KMS-11 (cell line): Measurements from ENCODE around the gene NUCB2.
A peak's percentile ranks its signal among the peaks of the same experiment; 100 is the strongest.

Experiments used
- H2AFZ ChIP-seq: fragments of 200-600 bp; sonication (generic); 2 replicates; pipeline ENCODE4 v1.6.1; 2016; ENCODE audit warnings: antibody characterized with exemption, mixed run types, low read depth
- H3K27ac ChIP-seq: fragments of 200-600 bp; sonication (generic); 2 replicates; pipeline ENCODE4 v1.6.1; 2016; ENCODE audit warnings: mild to moderate bottlenecking, mixed run types
- H3K27me3 ChIP-seq: fragments of 200-600 bp; sonication (generic); 2 replicates; pipeline ENCODE4 v1.6.1; 2017; ENCODE audit warnings: mild to moderate bottlenecking, low read depth, mixed run types, moderate library complexity; ENCODE audit not compliant: insufficient read depth
- H3K36me3 ChIP-seq: fragments of 200-600 bp; sonication (generic); 2 replicates; pipeline ENCODE4 v1.6.1; 2017; ENCODE audit warnings: mild to moderate bottlenecking, mixed run types; ENCODE audit not compliant: insufficient read depth
- H3K4me1 ChIP-seq: fragments of 200-600 bp; sonication (generic); 2 replicates; pipeline ENCODE4 v1.6.1; 2016; ENCODE audit warnings: mild to moderate bottlenecking, low read depth, mixed run types; ENCODE audit not compliant: poor library complexity, severe bottlenecking
- H3K4me2 ChIP-seq: fragments of 200-600 bp; sonication (generic); 2 replicates; pipeline ENCODE4 v1.7.0; 2016; ENCODE audit warnings: mild to moderate bottlenecking, mixed run types
- H3K4me3 ChIP-seq: fragments of 200-600 bp; sonication (generic); IDR thresholded peaks from 2 replicates; pipeline ENCODE4 v1.6.1; 2017; ENCODE audit warnings: low read depth, low read length, mixed read lengths; ENCODE audit not compliant: insufficient read depth
- H3K79me2 ChIP-seq: fragments of 200-600 bp; sonication (generic); 2 replicates; pipeline ENCODE4 v1.6.1; 2016; ENCODE audit warnings: low read depth, mixed run types; ENCODE audit not compliant: insufficient read depth
- H3K9ac ChIP-seq: fragments of 200-600 bp; sonication (generic); 2 replicates; pipeline ENCODE4 v1.6.1; 2016; ENCODE audit warnings: mild to moderate bottlenecking, mixed run types
- H4K20me1 ChIP-seq: fragments of 200-600 bp; sonication (generic); 2 replicates; pipeline ENCODE4 v1.6.1; 2016; ENCODE audit warnings: mild to moderate bottlenecking, mixed run types; ENCODE audit not compliant: insufficient read depth
- TF ChIP-seq, protein P1 (sequence below): fragments of 200-600 bp; sonication (generic); conservative IDR thresholded peaks from 2 replicates; pipeline ENCODE4 v1.6.1; 2017; ENCODE audit warnings: low read depth, mild to moderate bottlenecking, antibody characterized with exemption, low read length, moderate library complexity, mixed read lengths

NUCB2 gene

DNA sequence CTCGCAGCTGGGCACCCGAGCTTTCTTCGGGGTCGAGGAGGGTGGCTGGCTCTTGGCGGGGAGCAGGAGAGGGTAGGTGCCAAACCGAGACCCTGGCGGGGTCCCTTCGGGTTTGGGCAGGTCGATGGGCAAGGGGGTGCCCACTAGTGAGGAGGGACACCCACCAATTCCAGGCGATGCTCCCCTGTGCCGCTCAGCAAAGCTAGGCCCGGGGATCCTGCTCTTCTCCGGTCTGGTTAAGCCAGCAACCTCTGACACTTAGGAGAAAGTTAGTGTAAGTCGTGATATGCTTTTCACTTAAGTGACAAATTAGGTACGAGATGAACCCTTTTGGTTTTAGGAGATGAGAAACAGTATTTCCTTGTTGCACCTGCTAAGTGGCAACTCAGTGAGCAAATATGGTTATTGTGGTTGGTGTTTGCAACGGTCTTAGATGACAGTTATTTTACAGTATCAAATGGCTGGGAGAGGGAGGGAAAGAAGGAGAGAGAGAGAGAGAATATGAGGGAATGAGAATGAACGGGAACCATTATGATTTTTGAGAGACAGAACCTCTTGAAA lies 565 bp downstream of the NUCB2 start:
- no peaks in the 10 kb centered on the region for H4K20me1 ChIP-seq
- peak overlapping the region; percentile 73; the same call in 1 of the 2 replicates for H3K9ac ChIP-seq
- peaks cover 30% of the 10 kb centered on the region for H3K4me1 ChIP-seq
- H2AFZ ChIP-seq: peak overlapping the region; percentile 72
- no peaks in the 10 kb centered on the region for H3K36me3 ChIP-seq
- TF ChIP-seq, protein P1, sequence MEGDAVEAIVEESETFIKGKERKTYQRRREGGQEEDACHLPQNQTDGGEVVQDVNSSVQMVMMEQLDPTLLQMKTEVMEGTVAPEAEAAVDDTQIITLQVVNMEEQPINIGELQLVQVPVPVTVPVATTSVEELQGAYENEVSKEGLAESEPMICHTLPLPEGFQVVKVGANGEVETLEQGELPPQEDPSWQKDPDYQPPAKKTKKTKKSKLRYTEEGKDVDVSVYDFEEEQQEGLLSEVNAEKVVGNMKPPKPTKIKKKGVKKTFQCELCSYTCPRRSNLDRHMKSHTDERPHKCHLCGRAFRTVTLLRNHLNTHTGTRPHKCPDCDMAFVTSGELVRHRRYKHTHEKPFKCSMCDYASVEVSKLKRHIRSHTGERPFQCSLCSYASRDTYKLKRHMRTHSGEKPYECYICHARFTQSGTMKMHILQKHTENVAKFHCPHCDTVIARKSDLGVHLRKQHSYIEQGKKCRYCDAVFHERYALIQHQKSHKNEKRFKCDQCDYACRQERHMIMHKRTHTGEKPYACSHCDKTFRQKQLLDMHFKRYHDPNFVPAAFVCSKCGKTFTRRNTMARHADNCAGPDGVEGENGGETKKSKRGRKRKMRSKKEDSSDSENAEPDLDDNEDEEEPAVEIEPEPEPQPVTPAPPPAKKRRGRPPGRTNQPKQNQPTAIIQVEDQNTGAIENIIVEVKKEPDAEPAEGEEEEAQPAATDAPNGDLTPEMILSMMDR: no peak
- H3K27me3 ChIP-seq: no peaks in the 10 kb centered on the region
- H3K4me3 ChIP-seq: no peak overlapping the region
- peak overlapping the region; percentile 24; the same call in 1 of the 2 replicates for H3K27ac ChIP-seq
- no peaks in the 10 kb centered on the region for H3K79me2 ChIP-seq
- peak overlapping the region; percentile 80 for H3K4me2 ChIP-seq

DNA sequence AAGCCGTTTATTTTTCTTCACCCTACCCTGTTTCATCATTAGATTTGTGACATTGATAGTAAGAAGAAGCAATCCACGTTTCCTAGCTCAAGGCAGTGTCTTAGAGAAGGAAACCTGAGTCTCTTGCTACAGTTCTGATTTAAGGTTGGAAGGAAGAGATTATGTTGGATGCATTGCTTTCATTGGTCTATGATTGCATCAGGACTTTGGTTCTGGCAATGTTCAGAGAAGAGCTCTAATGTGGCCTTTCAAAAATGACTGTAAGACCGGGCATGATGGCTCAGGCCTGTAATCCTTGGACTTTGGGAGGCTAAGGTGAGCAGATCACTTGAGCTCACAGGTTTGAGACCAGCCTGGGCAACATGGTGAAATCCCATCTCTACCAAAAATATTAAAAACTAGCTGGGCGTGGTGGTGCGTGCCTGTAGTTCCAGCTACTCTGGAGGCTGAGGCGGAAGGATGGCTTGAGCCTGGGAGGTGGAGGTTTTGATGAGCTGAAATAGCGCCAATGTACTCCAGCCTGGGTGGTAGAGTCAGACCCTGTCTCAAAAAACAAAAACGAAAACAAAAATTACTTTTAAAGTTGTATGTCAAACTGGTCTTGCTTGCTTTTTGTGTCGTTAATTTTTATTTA lies 4.1 kb downstream of the NUCB2 start:
- H3K79me2 ChIP-seq: no peaks in the 10 kb centered on the region
- TF ChIP-seq, protein P1: no peak
- no peaks in the 10 kb centered on the region for H3K27me3 ChIP-seq
- no peak overlapping the region for H3K27ac ChIP-seq
- H3K4me2 ChIP-seq: no peak overlapping the region
- H3K9ac ChIP-seq: no peak overlapping the region
- H3K36me3 ChIP-seq: no peaks in the 10 kb centered on the region
- H2AFZ ChIP-seq: no peak overlapping the region
- no peak overlapping the region for H3K4me3 ChIP-seq
- peaks cover 25% of the 10 kb centered on the region for H3K4me1 ChIP-seq
- H4K20me1 ChIP-seq: no peaks in the 10 kb centered on the region

DNA sequence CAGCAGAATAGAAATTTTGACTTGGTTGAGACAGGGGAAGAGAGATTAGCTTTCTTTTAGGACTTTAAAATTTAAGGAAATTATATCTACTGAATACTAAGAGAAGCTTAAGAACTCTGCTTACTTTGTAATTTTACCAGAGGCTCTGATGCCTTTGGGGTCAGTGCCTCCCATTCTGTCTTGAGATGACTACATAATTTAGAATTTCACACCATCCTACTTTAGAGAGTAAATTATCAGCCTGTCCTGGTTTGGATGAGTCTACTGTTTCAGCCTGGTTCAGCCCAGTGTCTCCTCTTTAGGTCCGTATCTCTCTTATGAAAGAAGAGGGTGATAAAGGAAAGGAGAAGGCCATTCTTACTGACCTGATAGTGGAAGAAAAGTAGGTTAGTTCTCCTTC lies 9.8 kb downstream of the NUCB2 start:
- Histone ChIP-seq H3K36me3 (no peaks in the 10 kb centered on the region), H2AFZ (no peak overlapping the region), H3K79me2 (no peaks in the 10 kb centered on the region), H4K20me1 (no peaks in the 10 kb centered on the region), H3K27me3 (no peaks in the 10 kb centered on the region), H3K4me1 (no peaks in the 10 kb centered on the region), H3K9ac (no peak overlapping the region), H3K4me2 (no peak overlapping the region), H3K27ac (no peak overlapping the region), H3K4me3 (no peak overlapping the region)
- TF ChIP-seq, protein P1: no peak

DNA sequence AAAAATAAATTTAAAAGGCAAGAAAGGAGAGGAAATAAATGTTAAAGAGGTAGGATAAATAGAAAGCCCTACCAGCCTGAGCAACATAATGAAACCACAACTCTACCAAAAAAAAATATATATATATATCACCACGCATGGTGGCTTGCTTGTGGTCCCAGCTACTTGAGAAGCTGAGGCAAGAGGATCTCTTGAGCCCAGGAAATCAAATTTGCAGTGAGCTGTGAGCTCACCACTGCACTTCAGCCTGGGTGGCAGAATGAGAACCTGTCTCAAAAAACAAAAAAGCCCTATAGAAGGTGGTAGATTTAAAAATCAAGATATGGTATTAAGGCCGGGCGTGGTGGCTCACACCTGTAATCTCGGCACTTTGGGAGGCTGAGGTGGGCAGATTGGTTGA lies 10.5 kb downstream of the NUCB2 start:
- H3K9ac ChIP-seq: no peak overlapping the region
- TF ChIP-seq, protein P1: no peak
- H3K27ac ChIP-seq: no peak overlapping the region
- H4K20me1 ChIP-seq: no peaks in the 10 kb centered on the region
- H3K4me1 ChIP-seq: no peaks in the 10 kb centered on the region
- H3K36me3 ChIP-seq: no peaks in the 10 kb centered on the region
- H3K27me3 ChIP-seq: no peaks in the 10 kb centered on the region
- no peaks in the 10 kb centered on the region for H3K79me2 ChIP-seq
- no peak overlapping the region for H3K4me3 ChIP-seq
- H2AFZ ChIP-seq: no peak overlapping the region
- H3K4me2 ChIP-seq: no peak overlapping the region
